BLaER1 treated with 17β-estradiol and CSF1 and Interleukin-3, amounts not matched to agents 10 nM and 100 nM (cell line): ENCODE data around the gene E2F3.

Experiments
- H3K27ac ChIP-seq, 11 experiments: shearing (Covaris generic); formaldehyde crosslinking; 2 replicates each; pipeline ENCODE4 v1.8.1; 2022
- H3K27me3 ChIP-seq, 11 experiments: shearing (Covaris generic); formaldehyde crosslinking; 2 replicates each; pipeline ENCODE4 v1.8.1; 2022
- H3K36me3 ChIP-seq, 11 experiments: shearing (Covaris generic); formaldehyde crosslinking; 2 replicates each; pipeline ENCODE4 v1.8.1; 2022
- H3K4me1 ChIP-seq, 10 experiments: shearing (Covaris generic); formaldehyde crosslinking; 2 replicates each; pipeline ENCODE4 v1.8.1; 2022
- H3K4me2 ChIP-seq, 11 experiments: shearing (Covaris generic); formaldehyde crosslinking; 2 replicates each; pipeline ENCODE4 v1.8.1; 2022
- H3K4me3 ChIP-seq, 10 experiments: shearing (Covaris generic); formaldehyde crosslinking; 2 replicates each; pipeline ENCODE4 v1.8.1; 2022
- H3K9ac ChIP-seq, 11 experiments: shearing (Covaris generic); formaldehyde crosslinking; 2 replicates each; pipeline ENCODE4 v1.8.1; 2022
- H3K9me3 ChIP-seq, 11 experiments: shearing (Covaris generic); formaldehyde crosslinking; replicated peaks in 1 of 11; 2 replicates each; pipeline ENCODE4 v1.8.1; 2022
- H4K20me1 ChIP-seq, 11 experiments: shearing (Covaris generic); formaldehyde crosslinking; 2 replicates each; pipeline ENCODE4 v1.8.1; 2022
- Cebpa-rat ChIP-seq, 11 experiments: shearing (Covaris generic); IDR thresholded peaks; 2 replicates each; pipeline ENCODE4 v1.8.1; 2022

E2F3 gene

DNA sequence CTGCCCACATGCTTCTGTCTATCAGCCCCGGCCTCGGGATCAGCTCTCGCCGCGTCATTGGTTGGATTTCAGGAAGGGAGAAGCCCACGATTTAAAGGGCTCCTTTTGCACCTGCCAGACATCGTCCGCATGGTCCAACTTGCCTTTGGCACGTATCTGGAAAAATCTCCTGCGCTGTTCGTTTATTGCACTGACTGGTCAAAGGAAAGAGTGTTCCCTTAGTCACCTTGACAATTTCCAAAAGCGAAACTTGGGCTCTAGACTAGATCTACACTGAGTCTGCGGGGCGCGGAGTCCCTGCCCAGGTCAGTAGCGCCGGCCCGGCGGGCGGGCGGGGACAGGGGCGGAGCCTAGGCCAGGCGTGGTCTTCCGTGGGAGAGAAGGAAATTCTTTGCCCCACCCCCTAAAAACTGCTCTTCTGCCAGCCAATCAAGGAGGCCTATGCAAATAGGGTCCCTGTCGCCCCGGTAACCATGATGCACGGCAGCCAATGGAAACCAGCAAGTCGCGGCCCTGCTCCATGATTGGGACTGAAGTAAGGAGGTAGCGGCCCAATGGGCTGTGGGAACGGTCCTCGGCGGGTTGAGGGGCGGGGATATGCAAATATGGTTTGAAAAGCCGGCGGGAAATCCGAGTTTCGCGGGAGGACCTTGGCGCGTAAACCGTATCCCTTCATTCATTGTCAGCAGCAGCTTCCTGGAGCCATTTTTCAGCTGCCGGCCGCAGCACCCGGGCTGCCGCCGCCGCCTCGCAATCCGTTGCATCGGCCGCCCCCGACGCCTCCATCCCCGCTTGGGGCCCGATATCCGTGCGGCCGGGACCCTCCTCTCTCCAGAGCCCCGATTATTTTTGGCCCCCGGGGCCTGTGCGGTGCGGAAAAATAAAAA lies at the start of gene E2F3:
TSS of gene E2F3 (plus strand) at position 675 of the 887 bp plus-strand sequence. CDS start 354 bp downstream, outside the sequence.
- no peak for TF ChIP-seq Cebpa-rat (IDR thresholded peaks at IDR 0.05)

DNA sequence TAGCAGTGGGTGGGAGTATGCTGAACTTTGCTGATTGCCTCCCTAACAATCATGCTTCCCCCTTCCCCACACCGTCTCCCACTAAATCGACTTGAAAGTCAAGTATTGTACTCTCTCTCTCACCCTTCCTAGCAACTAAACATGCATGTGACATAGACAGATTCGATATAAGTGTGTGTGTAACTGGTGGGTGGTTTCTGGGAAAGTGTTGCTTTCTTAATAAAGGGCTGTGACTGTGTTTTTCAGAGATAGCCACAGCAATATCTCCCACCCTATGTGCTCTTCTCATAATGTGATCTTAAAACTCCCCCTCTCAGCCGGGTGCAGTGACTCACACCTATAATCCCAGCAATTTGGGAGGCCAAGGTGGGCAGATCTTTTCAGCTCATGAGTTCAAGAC lies 49.3 kb upstream of the E2F3 start:
- no peak overlapping the region for H3K4me3 ChIP-seq
- H3K36me3 ChIP-seq = no peaks in the 10 kb centered on the region; a peak in 1 of 22 replicates
- H3K9me3 ChIP-seq = peaks cover 5 to 34% (median 16%) of the 10 kb centered on the region in 11 experiments
- no peaks in the 10 kb centered on the region for H3K27me3 ChIP-seq
- no peak overlapping the region for H3K9ac ChIP-seq
- no peaks in the 10 kb centered on the region for H4K20me1 ChIP-seq
- H3K4me2 ChIP-seq = no peak overlapping the region
- H3K4me1 ChIP-seq = no peaks in the 10 kb centered on the region
- no peak overlapping the region for H3K27ac ChIP-seq
- TF ChIP-seq Cebpa-rat (IDR thresholded peaks at IDR 0.05) = no peak

More for the DNA sequence above, at the start of gene E2F3:
- Histone ChIP-seq H3K27ac (peak within 1 kb of the TSS; percentile 90 to 100 (median 99)), H3K4me2 (peak within 1 kb of the TSS; percentile 78 to 98 (median 89)), H3K36me3 (peaks cover 5 to 16% (median 13%) of the 10 kb centered on the region in 11 experiments; a peak in 21 of 22 replicates), H3K27me3 (no peaks in the 10 kb centered on the region), H4K20me1 (peaks cover 18 to 24% (median 19%) of the 10 kb centered on the region in 11 experiments; a peak in 20 of 22 replicates), H3K9me3 (no peaks in the 10 kb centered on the region), H3K4me3 (peak within 1 kb of the TSS; percentile 74 to 97 (median 84)), H3K9ac (peak within 1 kb of the TSS; percentile 93 to 100 (median 99)), H3K4me1 (peaks cover 20 to 32% (median 25%) of the 10 kb centered on the region in 10 experiments)

DNA sequence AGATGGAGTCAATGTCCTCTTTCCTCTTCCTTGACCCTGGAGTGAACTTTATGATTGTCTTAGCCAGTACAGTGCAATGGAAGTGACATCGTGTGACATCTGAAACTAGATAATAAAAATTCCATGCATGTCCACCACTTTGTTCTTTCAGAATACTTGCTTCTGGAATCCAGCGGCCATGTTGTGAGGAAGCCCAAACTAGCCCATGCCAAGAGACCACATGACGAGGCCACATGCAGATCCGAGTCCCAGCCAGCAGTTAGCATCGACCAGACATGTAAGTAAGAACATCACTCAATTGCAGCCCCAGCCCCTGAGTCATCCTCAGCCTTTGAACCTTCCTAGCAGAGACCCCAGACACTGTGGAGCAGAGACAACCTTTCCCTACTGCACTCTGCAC lies 48.5 kb upstream of the E2F3 start:
- Histone ChIP-seq H3K36me3 (no peaks in the 10 kb centered on the region), H3K9ac (no peak overlapping the region), H4K20me1 (no peaks in the 10 kb centered on the region), H3K4me1 (no peaks in the 10 kb centered on the region), H3K27ac (no peak overlapping the region), H3K4me3 (no peak overlapping the region), H3K4me2 (no peak overlapping the region), H3K9me3 (peaks cover 0 to 26% (median 8%) of the 10 kb centered on the region in 11 experiments; a peak in 15 of 22 replicates), H3K27me3 (no peaks in the 10 kb centered on the region)
- no peak for TF ChIP-seq Cebpa-rat (IDR thresholded peaks at IDR 0.05)

DNA sequence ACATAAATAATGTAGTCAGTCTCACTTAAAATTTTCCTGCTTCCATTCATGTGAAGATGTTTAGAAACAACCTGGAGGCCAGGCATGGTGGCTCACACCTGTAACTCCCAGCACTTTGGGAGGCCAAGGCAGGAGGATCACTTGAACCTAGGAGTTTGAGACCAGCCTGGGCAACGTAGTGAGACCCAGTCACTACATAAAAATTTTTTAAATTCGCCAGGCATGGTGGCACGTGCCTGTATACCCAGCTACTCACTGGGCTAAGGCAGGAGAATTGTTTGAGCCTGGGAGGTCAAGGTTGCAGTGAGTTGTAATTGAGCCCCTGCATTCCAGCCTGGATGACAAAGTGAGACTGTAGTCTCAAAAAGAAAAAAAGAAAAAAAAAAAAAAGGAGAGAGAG lies 47.3 kb upstream of the E2F3 start:
- Histone ChIP-seq H3K27me3 (no peaks in the 10 kb centered on the region), H3K9me3 (peaks cover 0 to 17% (median 6%) of the 10 kb centered on the region in 11 experiments; a peak in 14 of 22 replicates), H3K4me2 (no peak overlapping the region), H3K27ac (no peak overlapping the region), H3K4me1 (no peaks in the 10 kb centered on the region), H3K9ac (no peak overlapping the region), H3K36me3 (no peaks in the 10 kb centered on the region), H3K4me3 (no peak overlapping the region), H4K20me1 (no peaks in the 10 kb centered on the region)
- TF ChIP-seq Cebpa-rat (IDR thresholded peaks at IDR 0.05) = no peak

DNA sequence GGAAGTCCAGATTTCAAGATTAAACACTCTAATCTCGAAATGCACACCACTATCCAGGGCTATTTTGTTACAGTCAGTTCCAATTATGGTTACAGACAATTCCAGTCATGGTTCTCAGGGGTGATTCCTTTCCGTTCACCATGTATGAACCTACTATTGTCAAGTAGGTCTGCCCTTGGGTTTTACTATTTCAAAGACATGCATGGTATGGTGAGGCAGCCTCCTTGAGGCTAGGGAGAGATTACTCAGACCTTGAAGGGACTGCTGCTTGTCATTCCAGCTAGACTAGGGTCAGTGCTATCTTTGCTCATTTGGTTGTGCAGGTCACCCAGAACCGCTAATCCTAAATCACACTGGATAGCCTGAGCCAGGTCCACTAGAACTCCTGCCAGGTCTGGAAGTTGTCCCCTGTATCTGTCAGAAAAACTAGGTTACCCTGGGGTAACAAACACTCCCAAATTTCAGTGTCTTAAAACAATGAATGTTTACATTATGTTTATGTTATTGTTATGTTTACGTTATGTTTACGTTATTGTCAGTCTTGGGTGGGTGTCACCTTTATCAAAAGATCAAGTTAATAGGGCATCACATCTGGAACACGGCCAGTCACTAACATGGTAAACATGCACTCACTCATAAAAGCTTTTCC lies 41.1 kb upstream of the E2F3 start:
- Histone ChIP-seq H4K20me1 (no peaks in the 10 kb centered on the region), H3K4me1 (no peaks in the 10 kb centered on the region), H3K4me3 (no peak overlapping the region)

DNA sequence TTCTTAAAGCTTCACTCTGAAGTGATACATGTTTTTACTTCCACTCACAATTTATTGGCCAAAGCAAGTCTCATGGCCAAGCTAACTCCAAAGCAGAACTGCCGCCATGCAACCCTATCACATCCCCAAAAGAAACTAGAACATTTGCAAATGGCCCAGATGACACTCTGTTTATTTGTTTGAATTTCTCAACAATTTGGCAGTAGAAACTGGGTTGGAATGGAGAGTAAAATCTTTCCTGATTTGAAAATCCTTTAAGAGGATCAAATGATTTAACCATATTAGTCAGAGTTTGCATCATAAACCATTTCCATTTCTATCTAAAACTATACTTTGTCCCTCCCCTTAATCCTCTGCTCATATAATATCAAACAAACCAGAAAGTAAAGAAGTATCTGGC lies 39.1 kb upstream of the E2F3 start:
- Histone ChIP-seq H3K27ac (no peak overlapping the region), H3K9me3 (no peaks in the 10 kb centered on the region; a peak in 1 of 22 replicates), H3K4me1 (peaks cover 0 to 9% (median 7%) of the 10 kb centered on the region in 10 experiments; a peak in 7 of 20 replicates), H4K20me1 (no peaks in the 10 kb centered on the region), H3K27me3 (no peaks in the 10 kb centered on the region), H3K9ac (no peak overlapping the region), H3K4me2 (no peak overlapping the region), H3K4me3 (no peak overlapping the region), H3K36me3 (no peaks in the 10 kb centered on the region)
- no peak for TF ChIP-seq Cebpa-rat (IDR thresholded peaks at IDR 0.05)

More for the DNA sequence above, 41.1 kb upstream of the E2F3 start:
- no peak overlapping the region for H3K9ac ChIP-seq
- TF ChIP-seq Cebpa-rat (IDR thresholded peaks at IDR 0.05) = no peak
- H3K36me3 ChIP-seq = no peaks in the 10 kb centered on the region
- H3K4me2 ChIP-seq = no peak overlapping the region
- H3K9me3 ChIP-seq = peaks cover 0 to 3% (median 0%) of the 10 kb centered on the region in 11 experiments; a peak in 1 of 22 replicates
- H3K27ac ChIP-seq = no peak overlapping the region
- H3K27me3 ChIP-seq = no peaks in the 10 kb centered on the region

DNA sequence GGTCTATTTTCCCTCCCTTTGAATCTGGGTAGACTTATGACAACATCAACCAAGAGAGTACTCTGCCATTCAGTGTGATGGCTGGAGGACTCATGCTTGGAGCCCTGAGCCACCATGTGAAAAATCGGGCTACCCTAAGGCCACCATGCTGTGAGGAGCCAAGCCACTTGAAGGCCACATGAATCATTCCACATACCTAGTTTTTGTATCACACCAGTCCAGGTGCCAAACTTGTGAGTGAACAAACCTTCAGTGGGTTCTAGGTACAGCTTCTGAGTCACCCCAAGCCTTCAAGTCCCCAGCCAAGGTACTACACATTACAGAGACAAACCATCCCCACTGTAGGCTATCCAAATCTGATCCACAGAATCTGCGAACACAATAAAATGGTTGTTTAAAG lies 37.4 kb upstream of the E2F3 start:
- Histone ChIP-seq H3K27ac (no peak overlapping the region), H3K4me2 (no peak overlapping the region), H3K4me3 (no peak overlapping the region), H3K9ac (no peak overlapping the region), H3K4me1 (peaks cover 0 to 9% (median 7%) of the 10 kb centered on the region in 10 experiments; a peak in 7 of 20 replicates), H4K20me1 (no peaks in the 10 kb centered on the region), H3K36me3 (no peaks in the 10 kb centered on the region), H3K27me3 (no peaks in the 10 kb centered on the region), H3K9me3 (no peaks in the 10 kb centered on the region; a peak in 1 of 22 replicates)
- TF ChIP-seq Cebpa-rat (IDR thresholded peaks at IDR 0.05) = no peak

DNA sequence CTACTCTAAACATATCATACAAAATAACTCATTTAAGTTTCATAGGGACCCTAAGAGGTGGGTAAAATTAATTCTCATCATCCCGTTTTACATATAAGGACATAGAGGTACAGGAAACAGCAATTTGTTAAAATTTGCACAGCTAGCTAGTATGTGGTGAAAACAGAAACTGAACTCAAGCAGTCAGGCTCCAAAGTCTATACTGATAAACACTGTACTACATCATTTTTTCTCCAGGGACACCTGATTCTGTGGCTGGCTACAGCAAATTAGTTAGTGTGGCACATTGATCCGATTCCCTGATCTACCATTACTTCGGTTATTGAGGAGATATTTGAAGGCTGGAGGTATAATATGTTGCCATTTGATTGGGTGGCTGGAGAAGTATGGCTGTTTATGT lies 36.2 kb upstream of the E2F3 start:
- Histone ChIP-seq H3K4me3 (no peak overlapping the region), H3K4me1 (peaks cover 0 to 9% (median 7%) of the 10 kb centered on the region in 10 experiments; a peak in 7 of 20 replicates), H3K27ac (no peak overlapping the region), H3K27me3 (no peaks in the 10 kb centered on the region), H3K9me3 (no peaks in the 10 kb centered on the region; a peak in 1 of 22 replicates), H4K20me1 (no peaks in the 10 kb centered on the region), H3K4me2 (no peak overlapping the region), H3K9ac (no peak overlapping the region), H3K36me3 (no peaks in the 10 kb centered on the region)
- no peak for TF ChIP-seq Cebpa-rat (IDR thresholded peaks at IDR 0.05)
